ENCODE data around the gene PWP2.
"Not testable (repeated sequence)": the region's sequence is repeated elsewhere in the genome, so short reads cannot be mapped to it uniquely, and the experiment has no call there.

GRCh38 chr21:44127827-44128226, 20.6 kb downstream of the PWP2 start:
- not testable (repeated sequence) for TF ChIP-seq CTCF, POLR2AphosphoS5 (IDR thresholded peaks at IDR 0.05)
